GDM1 (cell line): ENCODE results near the gene OR10J5.
"Not testable (repeated sequence)": the region's sequence is repeated elsewhere in the genome, so short reads cannot be mapped to it uniquely, and the experiment has no call there.

ENCODE experiments used
- DNase-seq: peaks from one replicate; lab custom pipeline; 2025; lab: John Stamatoyannopoulos, UW

The OR10J5 gene, protein sequence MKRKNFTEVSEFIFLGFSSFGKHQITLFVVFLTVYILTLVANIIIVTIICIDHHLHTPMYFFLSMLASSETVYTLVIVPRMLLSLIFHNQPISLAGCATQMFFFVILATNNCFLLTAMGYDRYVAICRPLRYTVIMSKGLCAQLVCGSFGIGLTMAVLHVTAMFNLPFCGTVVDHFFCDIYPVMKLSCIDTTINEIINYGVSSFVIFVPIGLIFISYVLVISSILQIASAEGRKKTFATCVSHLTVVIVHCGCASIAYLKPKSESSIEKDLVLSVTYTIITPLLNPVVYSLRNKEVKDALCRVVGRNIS

DNA sequence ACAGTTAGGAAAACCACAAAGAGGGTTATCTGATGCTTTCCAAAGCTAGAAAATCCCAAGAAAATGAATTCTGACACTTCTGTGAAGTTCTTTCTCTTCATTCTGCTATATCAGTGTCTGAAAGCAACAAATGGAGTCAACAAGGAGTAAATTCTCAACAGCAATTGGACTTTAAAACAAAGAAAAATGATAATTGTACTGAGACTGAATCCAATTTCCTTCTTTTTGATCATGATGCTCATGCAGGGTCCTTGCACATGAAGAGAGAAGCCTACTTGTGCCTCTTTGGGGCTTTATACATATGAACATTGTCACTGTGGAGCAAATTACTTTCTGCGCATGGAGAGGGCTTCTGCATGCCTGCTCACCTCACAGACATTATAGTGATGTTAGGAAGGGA lies at the start of gene OR10J5:
Gene OR10J5 (minus strand): TSS at position 101 of the 400 bp plus-strand sequence. CDS start 0 bp downstream, at position 101.
- DNase-seq: no peak

- no peak for DNase-seq
Measured at GRCh38 chr1:159584536-159584935, 48.7 kb upstream of the OR10J5 start.

DNA sequence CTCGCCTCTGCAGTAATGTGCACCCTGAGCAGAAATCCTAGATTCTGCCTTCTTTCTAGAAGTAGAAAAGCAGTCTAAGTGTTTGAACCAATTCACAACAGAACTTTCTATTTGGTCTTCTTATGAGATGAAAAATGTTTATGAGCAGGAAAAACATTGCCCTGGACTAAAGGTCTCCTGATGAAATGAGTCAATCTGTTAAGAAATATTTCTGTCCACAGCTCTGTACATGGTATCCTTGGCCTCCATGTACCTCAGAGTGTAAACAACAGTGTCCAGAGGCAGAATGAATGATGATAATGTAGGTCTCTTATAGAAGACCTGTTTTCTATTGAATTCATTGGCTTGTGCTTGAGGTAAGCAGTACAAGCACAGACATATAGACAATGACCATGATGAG lies 45.6 kb upstream of the OR10J5 start:
- DNase-seq: no peak

GRCh38 chr1:159580340-159580739 lies 44.5 kb upstream of the OR10J5 start:
- DNase-seq: no peak

DNA sequence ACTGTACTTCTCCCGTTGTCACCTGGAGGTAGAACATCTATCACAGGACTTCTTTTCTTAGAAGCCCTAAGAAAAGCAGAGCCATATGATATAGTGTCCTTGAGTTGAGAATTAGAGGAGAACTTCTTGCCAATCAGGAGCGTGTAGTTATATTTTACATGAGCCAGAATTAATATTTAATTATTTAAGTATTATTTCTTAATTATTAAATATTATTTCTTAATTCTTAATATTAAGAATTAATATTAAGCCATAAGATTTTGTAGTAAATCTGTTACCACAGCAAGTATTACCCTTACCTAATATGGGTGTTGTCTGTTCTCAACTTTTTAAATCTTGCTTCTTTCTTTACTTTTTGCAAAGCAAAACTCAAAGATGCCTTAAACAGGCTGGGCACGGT lies 41.6 kb upstream of the OR10J5 start:
- DNase-seq: no peak

- DNase-seq: no peak
Measured at GRCh38 chr1:159562680-159563079, 26.9 kb upstream of the OR10J5 start.

DNA sequence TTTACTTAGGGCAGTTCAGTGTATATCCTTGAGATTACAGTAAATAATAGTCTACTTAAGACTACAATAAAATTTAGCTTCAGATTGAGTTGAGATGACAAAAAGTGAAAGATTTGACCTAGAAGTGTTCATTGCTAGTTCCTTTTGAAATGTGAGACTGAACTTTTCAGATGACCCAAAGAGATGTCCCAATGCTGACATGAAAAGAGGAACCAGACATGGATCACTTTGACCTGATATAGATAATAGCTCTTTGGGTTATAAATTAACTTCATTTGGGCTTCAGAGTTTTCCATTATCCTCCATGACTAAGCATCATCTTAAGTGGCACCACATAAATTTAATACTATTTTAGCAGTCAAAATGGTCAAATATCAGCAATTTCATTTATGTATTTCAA lies 25.7 kb upstream of the OR10J5 start:
- no peak for DNase-seq

DNA sequence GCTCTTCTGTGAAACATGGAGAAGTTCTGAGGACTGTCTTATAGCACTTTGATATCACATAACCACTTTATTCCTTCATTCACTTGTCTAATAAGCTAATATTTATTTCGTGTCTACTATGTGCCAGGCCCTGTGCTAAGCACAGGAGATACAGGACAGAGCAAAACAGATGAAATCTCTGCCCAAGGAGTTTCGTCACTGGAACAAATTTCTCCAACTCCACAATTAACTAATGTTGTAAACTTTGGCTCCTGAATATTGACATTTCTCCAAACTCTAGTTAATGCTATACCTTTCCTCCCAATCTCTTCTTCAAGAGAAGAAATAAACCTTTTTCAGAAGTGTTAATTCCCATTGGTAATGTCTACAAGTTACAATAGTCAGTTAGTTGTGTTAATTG lies 24.8 kb upstream of the OR10J5 start:
- no peak for DNase-seq

GRCh38 chr1:159556931-159557369 lies 21.1 kb upstream of the OR10J5 start:
- no peak for DNase-seq

DNA sequence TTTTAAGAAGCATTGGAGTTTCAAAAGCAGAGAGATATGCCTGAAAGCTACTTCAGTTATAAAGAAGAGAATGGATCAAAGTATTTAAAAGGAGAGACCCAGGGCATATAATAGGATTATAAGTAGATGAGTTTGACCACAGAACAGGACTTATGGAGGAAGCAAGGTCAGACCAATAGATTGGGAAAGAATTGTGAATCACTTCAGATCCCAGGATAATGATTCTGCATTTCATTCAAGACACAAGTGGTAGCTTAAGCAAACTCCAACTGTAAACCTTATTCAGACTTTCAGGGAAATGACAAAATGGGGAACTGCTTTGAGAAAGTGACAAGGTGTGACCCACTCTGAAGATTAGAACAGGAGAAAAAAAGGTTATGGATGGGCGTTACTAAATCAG lies 18.9 kb upstream of the OR10J5 start:
- DNase-seq: no peak

- no peak for DNase-seq
Measured at GRCh38 chr1:159554261-159554660, 18.5 kb upstream of the OR10J5 start.

DNA sequence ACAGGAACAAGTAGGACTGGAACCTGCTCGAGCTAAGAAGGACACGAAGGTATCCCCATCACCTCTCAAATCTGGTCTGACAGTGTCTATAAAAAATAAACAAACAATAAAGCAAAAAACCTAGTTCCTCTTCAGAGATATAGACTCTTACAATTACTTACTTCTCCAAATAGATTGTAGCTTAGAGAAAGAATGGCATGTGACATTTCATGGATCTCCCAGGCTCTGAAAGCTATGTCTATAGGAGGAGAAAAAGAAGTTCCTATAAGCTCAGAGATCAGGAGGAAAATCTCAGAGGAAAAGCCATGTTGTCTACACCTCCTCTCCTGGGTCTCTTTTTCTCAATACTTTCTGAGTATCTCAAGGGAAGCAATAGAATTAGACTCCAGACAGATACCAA lies 12.3 kb upstream of the OR10J5 start:
- no peak for DNase-seq

DNA sequence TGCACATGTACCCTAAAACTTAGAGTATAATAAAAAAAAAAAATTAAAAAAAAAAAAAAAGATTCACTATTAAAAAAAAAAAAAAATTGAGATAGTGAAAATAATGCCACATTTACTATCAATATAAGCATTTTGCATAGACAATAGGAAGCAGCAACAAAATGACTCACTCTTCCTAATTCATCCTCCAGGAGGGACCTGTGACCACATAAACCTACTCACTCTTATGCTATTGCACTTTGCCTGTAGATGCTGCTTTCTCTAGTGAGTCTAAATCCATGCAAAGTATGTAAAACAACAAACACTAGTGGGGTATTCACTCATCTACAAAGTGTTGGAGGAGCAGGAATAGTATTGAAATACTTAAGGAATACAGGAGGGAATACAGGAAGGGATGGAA lies 2.9 kb downstream of the OR10J5 start:
- DNase-seq: no peak

DNA sequence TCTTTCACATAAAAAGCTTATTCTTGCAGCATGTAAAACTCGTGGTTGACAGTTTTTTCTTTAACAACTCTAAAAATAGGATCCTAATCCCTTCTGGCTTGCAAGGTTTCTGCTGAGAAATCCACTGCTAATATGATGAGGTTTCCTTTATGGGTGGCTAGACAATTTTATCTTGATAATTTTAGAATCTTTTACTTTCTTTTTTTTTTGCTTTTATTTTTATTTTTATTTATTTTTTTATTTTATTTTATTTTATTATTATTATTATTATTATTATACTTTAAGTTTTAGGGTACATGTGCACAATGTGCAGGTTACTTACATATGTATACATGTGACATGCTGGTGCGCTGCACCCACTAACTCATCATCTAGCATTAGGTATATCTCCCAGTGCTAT lies 11.0 kb downstream of the OR10J5 start:
- DNase-seq: not testable (repeated sequence)

DNA sequence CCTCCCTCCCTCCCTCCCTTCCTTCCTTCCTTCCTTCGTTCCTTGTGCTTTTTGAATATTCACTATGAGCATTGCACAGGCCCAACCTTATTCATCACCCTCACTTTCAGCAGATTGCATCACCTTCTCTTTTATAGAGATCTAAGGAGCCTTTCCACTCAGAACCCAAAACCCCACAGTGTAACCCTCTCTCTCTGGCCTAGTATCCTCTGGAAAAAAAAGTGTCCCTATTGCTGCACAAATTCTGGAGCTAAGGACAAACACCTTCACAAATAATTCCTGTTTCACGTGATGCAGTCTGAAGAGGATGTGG lies 25.6 kb downstream of the OR10J5 start:
- DNase-seq: no peak

DNA sequence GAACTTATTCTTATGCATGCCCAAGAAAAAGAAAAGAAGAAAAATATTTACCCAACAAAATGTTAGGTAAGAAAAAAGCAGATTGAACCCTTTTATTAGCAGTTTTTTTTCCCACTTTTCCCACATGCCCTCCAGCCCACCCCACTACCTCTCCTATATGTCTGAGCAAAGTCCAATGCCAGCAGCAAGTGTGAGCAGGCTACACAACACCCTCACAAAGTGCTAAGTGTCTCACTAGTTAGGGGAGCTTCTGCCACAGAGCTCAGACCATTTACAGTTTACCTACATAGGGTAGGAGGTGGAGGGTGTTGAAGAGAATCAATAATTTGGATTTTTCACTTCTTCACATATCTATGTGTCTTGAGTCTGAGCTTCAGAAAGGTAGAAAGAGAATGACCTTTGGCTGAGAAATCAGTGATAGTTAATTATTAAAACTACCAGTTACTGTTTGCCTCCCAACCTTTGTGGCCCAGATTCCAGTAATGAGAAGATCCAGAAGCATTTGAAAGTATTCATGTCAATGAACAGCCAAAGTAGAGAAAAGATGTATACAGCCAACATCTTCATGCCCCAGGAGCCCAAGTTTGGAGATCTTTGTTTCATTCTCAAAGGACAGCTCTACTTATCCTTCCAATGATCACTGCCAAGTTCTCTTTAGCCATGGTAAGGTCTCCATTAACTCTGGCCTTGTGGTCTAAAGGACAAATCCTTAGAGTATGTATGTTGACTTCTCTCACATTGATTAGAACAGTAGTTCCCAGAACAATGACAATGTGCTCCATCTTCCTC lies 26.2 kb downstream of the OR10J5 start:
- DNase-seq: no peak

- no peak for DNase-seq
Measured at GRCh38 chr1:159508951-159509350, 26.9 kb downstream of the OR10J5 start.

DNA sequence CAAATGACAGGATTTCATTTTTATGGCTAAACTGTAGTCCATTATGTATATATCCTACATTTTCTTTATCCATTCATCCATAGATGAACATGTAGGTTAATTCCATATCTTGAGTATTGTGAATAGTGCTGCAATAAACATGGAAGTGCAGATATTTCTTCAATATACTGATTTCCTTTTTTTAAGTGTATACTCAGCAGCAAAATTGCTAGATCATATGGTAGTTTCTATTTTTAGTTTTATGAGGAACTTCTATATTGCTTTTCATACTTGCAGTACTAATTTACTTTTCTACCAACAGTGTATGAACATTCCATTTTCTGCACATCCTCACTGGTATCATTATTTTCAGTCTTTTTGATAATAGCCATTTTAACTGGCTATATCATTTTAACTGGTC lies 30.1 kb downstream of the OR10J5 start:
- DNase-seq: no peak

DNA sequence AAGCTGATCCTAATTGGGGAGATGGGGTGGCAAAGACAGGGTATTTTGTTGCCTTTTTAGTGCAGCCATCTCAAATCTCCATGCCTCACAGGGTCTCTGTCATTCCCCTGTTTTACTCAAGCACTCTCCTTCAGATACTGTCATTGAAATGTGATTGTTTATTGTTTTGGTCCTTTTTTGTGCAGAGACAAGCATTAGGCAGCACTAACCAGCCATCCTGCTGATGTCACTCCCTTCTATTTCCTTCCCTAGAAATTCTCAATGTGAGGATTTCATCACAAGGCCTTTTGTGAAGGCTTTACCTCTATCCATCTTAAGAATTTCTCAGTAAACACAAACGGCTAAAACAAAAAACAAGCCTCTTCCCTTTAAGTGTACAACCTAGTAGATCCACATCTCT lies 34.7 kb downstream of the OR10J5 start:
- no peak for DNase-seq

- DNase-seq: not testable (repeated sequence)
Measured at GRCh38 chr1:159494513-159495210, 41.1 kb downstream of the OR10J5 start.

GRCh38 chr1:159493354-159493753 lies 42.5 kb downstream of the OR10J5 start:
- DNase-seq: no peak

GRCh38 chr1:159492575-159493323 lies 43.1 kb downstream of the OR10J5 start:
- DNase-seq: no peak
